ENCODE measurements around the gene C17orf100.
"Not testable (repeated sequence)": the region's sequence is repeated elsewhere in the genome, so short reads cannot be mapped to it uniquely, and the experiment has no call there.

The C17orf100 gene

GRCh38 chr17:6669479-6670212 lies 18.1 kb downstream of the C17orf100 start:
- no peak for DNase-seq

DNA sequence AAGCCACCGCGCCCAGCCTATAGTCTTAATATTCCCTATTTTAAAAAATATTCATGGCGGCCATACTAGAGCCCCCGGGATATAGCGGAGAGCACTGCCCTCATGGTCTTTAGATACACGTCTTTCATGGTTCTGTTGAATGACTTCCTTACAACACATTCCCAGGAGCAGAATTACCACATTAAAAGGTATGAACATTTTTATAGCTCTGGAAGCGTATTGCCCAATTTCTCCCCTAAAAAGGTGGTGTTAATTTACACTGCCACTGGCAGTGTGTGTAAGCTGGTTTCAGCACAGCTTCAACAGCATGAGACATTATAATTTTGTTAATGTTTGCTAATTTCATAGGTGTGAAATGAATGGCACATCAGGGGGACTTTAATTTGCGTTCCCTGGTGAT lies 19.0 kb downstream of the C17orf100 start:
- DNase-seq = no peak

- DNase-seq = no peak
These were observed 19.4 kb downstream of the C17orf100 start for GRCh38 chr17:6670999-6671398.

GRCh38 chr17:6671431-6671830 lies 19.9 kb downstream of the C17orf100 start:
- DNase-seq = no peak

GRCh38 chr17:6674586-6674985 lies 23.0 kb downstream of the C17orf100 start:
- no peak for DNase-seq

DNA sequence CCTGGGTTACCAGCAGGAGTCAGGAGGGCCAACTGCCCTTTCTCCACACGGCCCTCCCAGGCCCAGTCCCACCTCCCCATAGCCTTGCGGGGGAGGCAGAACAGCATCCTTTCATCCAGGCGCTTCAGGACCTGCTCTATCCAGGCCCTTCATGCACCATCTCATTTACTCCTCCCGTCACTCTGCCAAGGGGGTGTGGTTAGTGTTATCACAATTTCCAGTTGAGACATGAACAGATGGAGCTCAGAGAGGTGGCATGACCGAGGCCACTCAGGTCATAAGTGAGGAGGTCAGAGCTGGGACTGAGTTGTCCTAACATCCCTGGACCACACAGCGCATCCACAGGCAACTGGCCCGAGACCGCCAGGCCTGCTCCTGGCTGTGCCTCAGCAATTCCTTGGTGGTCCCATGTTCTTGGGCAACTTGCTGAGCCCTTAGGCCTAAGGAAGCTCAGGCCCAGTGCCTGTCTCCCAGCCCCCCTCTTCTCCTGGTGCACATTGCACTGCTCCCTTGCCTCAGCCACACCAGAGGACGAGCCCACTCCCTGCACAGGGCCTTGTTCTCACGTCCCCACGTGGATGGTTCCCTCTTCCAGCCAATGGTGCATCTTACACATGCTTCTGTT lies 23.8 kb downstream of the C17orf100 start:
- DNase-seq = no peak

DNA sequence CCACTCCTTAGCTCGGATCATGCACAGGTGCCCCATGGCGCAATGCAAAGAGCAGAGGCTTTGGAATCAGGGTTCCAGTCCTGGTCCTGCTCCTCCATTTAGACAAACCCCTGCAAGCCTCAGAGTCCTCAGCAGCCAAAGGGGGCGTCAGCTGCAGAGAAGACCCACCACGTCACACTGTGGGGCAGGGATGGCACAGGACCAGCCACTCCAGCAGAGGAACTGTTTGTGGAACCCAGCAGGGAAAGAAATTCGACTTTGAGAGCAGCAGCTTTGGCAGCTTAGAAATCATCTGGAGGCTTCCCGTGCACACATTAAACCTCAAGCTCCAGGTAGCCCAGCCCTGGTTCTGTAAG lies 25.2 kb downstream of the C17orf100 start:
- no peak for DNase-seq

- DNase-seq = no peak
These were observed 25.7 kb downstream of the C17orf100 start for GRCh38 chr17:6677158-6677831.

- DNase-seq = no peak
These were observed 26.4 kb downstream of the C17orf100 start for GRCh38 chr17:6677946-6678345.

DNA sequence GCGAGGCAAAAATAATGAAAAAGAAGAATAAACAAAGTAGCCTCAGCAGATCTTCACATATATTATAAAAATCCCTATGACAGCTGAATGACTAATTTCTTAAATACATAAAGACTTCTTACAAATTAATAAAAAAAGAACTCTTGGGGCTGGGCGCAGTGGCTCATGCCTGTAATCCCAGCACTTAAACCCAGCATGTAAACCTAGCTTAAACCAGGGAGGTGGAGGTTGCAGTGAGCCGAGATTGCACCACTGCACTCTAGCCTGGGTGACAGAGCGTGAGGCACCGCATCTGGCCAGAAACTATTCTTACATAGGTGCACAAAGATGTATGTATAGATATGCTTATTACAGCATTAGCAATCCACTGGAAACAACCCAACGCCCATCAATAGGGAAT lies 27.7 kb downstream of the C17orf100 start:
- DNase-seq = no peak

- DNase-seq = no peak
These were observed 29.6 kb downstream of the C17orf100 start for GRCh38 chr17:6681176-6681575.

DNA sequence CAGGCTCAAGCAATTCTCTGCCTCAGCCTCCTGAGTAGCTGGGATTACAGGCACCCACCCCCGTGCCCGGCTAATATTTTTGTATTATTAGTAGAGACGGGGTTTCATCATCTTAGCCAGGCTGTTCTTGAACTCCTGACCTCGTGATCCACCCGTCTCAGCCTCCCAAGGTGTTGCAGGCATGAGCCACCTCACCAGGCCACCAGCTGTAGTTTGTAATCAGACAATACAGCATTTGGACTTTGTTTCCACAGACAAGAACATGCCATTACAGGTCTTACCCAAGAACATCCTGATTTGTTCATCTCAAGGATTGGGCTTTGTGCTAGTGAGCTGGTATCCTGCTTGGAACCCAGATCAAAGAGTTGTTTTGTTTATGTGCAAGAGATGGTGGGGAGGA lies 30.1 kb downstream of the C17orf100 start:
- no peak for DNase-seq

DNA sequence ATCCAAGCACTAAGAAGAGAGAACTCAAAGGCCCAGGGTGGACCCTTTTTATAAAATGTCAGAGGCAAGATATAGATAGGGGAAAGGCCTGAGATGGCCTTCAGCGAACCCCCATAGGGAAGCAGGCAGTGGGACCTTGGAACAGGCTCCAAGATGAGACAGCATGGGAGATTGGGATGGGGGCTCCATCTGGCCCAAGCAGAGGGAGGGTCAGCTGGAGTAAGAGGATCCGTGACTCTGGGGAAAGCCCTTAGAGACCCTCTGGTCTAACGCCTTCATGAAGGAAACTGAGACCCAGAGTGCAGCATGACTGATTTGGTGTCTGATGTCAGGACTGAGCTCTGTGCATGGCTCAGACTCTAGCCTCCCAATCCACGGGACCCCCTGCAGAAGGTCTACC lies 30.8 kb downstream of the C17orf100 start:
- no peak for DNase-seq

- DNase-seq = no peak
These were observed 31.6 kb downstream of the C17orf100 start for GRCh38 chr17:6683081-6683684.

DNA sequence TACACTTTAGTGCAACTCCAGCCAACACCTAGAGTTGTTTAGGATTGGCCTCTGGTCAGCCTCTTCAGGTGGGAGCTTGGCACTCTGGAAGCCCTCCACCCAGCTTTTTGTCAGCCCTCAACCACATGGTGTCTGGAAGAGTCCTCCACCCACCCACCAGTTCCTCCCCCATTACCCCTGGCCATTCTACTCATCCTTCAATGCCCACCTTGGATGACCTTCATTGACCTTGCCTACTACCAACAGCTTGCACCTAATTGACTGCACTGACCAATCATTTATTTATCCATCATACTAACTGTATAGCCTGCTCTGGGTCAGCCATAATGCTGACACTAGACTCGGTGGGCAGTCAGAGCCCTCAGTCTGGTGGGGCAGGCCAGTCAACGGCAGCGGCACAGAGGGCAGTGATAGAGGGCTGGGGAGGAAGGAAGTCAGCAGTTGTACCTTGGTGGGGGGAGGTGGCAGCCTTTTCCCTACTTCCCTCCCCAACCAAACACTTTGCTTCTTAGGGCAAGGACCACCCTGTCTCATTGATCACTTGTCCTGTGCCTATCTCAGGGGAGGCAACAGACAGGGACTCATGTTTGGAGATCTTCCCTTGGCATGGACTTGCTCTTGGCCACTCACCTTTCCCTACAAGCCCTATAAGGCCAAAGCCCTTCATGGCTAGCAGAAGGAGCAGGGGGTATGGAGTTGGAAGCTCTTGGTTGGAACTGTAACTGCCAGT lies 32.3 kb downstream of the C17orf100 start:
- no peak for DNase-seq

DNA sequence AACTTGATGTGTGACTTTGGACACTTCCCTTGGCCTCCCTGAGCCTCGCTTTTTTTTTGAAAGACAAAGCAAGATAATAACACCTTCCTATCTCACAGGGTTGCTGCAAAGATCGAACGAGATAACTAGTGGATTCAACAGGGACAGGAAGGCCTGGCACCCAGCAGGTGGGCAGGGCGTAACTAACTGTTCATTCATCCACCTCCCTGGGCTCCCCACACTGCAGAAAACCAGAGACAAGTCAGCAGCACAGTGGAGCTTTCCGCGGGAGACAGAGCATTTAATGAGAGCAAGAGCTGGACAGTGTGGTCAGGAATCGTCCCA lies 32.9 kb downstream of the C17orf100 start:
- no peak for DNase-seq

DNA sequence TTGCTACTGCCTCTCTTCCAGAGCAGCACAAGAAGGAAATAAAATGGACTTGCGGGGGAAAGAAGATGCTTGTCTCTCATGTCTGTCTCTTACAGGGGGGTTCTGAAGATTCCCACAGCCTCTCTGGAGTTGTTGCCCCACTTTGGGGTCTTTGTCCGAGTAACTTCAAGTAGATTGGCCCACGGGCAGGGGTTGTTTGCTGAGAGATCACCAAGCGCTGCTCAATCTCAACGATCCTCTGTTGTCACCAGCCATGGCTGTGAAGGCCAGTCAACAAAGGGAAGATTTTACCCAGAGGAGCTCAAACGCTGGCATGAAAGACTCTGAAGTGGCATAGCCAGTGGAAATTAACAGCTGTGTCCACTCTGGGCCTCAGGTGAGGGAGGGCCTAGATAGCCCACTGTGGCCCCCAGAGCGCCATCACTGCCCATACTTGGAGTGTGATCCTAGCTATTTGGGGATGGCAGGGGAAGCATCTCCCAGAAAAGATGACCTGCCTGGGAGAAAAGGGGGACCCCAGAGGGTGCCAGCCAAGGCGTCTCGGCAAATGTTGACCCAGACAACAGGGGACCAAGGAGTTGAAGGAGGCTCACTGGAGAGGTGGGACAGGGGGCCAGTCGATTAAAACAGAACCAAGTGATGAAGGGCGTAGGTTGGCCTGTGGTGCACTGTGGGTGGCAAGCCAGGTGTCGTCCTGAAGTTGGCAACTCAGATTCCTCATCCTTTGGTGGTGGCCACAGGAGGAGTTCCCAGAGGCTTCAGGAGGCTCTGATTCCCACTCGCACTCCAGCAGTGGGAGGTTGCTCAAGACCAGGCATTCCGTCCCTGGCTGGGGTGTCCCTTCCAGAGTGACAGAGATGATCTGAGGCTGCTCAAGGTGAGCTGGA lies 33.6 kb downstream of the C17orf100 start:
- DNase-seq = no peak

DNA sequence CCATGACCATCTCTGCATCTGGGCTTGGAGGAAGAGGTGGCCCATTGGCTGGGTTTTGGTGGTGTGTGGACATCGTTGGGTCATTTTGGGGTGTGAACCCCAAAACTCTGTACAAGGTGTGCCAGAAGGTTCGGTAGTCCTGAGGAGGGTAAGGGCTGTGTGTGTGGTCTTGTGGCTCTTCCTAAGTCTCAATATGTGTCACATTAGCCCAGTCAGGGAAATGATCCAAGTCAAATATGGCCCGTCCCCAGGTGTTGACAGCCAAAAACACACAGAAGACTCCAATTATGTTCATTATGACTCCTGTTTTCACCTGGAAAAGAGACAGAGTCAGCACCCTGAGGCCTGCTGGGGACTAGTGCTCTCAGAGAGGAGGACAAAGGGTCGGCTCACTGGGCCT lies 34.5 kb downstream of the C17orf100 start:
- no peak for DNase-seq

DNA sequence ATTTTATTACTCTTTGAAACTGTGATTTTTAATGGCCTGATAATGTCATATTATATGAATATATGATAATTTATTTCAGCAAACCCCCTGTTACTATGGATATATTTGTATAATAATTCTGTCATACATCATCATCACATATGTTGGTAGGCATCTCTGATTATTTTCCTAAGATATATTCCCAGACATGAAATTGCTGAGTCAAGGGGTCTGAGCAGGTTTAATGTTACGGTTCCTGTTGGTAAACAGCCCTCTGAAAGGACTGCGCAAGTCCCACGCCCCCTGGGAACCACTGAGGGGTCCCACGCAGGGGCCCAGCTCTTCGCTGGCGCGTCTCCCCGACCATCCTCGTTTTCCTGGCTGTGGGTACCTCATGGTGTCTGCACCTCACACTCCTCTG lies 37.4 kb downstream of the C17orf100 start:
- DNase-seq = no peak

- no peak for DNase-seq
These were observed 39.1 kb downstream of the C17orf100 start for GRCh38 chr17:6690641-6691040.

GRCh38 chr17:6691546-6691945 lies 40.0 kb downstream of the C17orf100 start:
- no peak for DNase-seq

GRCh38 chr17:6691958-6692357 lies 40.4 kb downstream of the C17orf100 start:
- not testable (repeated sequence) for DNase-seq

Measured in activated CD4-positive, alpha-beta T cell treated with anti-CD3 and anti-CD28 coated beads for 1 hour (primary cell).